GM12873 (cell line): Measurements from ENCODE around the gene TNRC18.

ENCODE experiments used
- TF ChIP-seq, protein P1 (sequence below): IDR thresholded peaks from 2 replicates; pipeline ENCODE4 v1.5.1; 2012; ENCODE audit warnings: low read depth, mild to moderate bottlenecking, moderate library complexity, low read length, control low read depth; ENCODE audit not compliant: insufficient read depth; ENCODE audit errors: missing control alignments

The TNRC18 gene

GRCh38 chr7:5303061-5303460 lies 120.6 kb downstream of the TNRC18 start:
- TF ChIP-seq, protein P1, sequence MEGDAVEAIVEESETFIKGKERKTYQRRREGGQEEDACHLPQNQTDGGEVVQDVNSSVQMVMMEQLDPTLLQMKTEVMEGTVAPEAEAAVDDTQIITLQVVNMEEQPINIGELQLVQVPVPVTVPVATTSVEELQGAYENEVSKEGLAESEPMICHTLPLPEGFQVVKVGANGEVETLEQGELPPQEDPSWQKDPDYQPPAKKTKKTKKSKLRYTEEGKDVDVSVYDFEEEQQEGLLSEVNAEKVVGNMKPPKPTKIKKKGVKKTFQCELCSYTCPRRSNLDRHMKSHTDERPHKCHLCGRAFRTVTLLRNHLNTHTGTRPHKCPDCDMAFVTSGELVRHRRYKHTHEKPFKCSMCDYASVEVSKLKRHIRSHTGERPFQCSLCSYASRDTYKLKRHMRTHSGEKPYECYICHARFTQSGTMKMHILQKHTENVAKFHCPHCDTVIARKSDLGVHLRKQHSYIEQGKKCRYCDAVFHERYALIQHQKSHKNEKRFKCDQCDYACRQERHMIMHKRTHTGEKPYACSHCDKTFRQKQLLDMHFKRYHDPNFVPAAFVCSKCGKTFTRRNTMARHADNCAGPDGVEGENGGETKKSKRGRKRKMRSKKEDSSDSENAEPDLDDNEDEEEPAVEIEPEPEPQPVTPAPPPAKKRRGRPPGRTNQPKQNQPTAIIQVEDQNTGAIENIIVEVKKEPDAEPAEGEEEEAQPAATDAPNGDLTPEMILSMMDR: no peak

GRCh38 chr7:5302577-5302976 lies 121.1 kb downstream of the TNRC18 start:
- TF ChIP-seq, protein P1: no peak

DNA sequence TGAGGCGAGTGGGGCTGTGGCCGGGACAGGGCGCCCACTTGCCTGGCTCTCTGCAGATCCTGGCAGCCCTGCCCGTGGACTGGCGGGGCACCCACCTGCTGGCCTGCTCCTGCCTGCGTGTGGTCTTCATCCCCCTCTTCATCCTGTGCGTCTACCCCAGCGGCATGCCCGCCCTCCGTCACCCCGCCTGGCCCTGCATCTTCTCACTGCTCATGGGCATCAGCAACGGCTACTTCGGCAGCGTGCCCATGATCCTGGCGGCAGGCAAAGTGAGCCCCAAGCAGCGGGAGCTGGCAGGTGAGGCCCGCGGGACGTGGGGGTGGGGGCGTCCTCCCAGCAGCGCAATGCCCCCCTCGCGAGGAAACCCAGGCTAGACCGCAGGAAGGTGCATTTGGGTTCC lies 123.3 kb downstream of the TNRC18 start:
- TF ChIP-seq, protein P1: no peak

GRCh38 chr7:5296611-5297226 lies 126.9 kb downstream of the TNRC18 start:
- TF ChIP-seq, protein P1: no peak

DNA sequence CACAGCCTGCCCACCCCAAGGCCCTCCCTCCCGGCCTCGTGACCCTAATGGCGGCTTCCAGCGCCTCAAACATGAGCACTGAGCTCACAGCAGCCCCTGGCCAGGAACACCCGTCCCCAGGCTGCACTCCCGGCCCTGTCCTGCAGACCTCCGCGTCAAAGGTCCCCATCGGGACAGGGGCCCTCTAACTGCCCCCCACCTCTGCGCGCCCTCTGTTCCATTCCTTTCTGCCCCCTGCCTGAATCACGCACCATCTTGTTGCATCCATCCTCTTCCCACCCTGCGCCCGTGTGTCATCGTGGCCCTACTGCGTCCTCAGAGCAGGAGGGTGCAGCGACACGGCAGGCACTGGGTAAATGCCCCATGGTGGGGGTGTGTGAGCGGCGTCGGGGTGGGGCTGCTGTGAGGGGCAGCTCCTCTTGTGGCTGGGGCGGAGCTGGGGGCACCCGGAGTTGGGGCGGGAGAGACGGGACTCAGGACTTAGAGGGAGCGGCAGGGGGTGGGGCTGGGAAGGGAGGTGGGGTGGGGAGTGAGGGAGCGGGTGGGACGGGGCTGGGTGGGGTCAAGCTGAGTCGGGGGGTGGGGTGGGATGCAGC lies 127.5 kb downstream of the TNRC18 start:
- TF ChIP-seq, protein P1: no peak

GRCh38 chr7:5295039-5296014 lies 128.3 kb downstream of the TNRC18 start:
- TF ChIP-seq, protein P1: no peak

DNA sequence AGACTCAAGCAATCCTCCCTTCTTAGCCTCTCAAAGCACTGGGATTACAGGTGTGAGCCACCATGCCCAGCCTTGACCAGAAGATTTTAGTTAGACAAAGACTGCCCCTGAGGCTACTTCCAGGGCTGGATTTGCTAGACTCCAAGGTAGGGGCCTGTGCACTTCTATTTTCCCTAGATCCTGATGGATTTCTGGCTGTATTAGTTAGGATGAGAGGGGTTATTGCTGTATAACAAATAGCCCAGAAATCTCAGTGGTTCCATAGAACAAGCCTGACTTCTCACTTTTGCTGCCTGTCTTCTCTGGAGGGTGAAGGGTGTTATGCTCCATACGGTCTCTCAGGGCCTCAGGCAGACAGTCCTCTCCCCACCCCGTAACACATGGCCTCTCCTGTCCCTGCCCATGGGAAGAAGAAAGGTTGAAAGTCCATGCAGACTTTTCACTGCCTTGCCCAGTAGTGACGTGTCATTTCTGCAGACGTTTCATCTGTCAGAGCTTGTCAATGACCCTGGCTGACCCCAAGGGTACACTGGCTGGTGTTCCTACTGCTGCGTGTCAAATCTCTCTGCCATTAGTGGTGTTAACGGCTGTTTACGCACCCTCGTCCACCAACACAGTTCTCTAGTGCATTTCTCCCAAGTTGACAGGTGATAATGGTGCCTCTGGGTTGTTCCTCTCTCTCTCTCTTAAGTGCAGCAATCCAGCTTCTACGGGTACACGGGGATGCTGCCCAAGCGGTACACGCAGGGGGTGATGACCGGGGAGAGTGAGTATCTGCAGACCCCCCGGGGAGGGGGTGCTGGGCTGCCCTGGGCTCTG lies 129.3 kb downstream of the TNRC18 start:
- TF ChIP-seq, protein P1: no peak
